SK-N-SH treated with all-trans-retinoic acid at 6 μM for 48 hours (cell line): ENCODE measurements around the gene RBBP7.

Source experiments
- ATAC-seq: fragments of 200-7000 bp; cut with Tn5 transposase; 3 replicates; pipeline ENCODE4 v1.9.1; 2020; ENCODE audit warnings: mild to moderate bottlenecking, moderate library complexity
- CREB5 ChIP-seq: fragments of 250-450 bp; sonication (Bioruptor Pico); IDR thresholded peaks from 2 replicates; pipeline ENCODE4 v1.5.1; 2020; ENCODE audit warnings: low read depth, mild to moderate bottlenecking, moderate library complexity
- CSDC2 ChIP-seq: fragments of 250-450 bp; sonication (Bioruptor Pico); IDR thresholded peaks from 2 replicates; pipeline ENCODE4 v1.5.0; 2020; ENCODE audit warnings: mild to moderate bottlenecking, moderate library complexity
- CSRNP3 ChIP-seq: fragments of 250-450 bp; sonication (Bioruptor Pico); IDR thresholded peaks from 2 replicates; pipeline ENCODE4 v1.5.1; 2021; ENCODE audit warnings: mild to moderate bottlenecking, moderate library complexity
- ESRRG ChIP-seq: fragments of 250-450 bp; sonication (Bioruptor Pico); IDR thresholded peaks from 2 replicates; pipeline ENCODE4 v1.6.1; 2021; ENCODE audit warnings: mild to moderate bottlenecking
- ISL1 ChIP-seq: fragments of 250-450 bp; sonication (Bioruptor Pico); IDR thresholded peaks from 2 replicates; pipeline ENCODE4 v2.1.2; 2022; ENCODE audit warnings: mild to moderate bottlenecking, moderate library complexity
- POU6F1 ChIP-seq: fragments of 250-450 bp; sonication (Bioruptor Pico); IDR thresholded peaks from 2 replicates; pipeline ENCODE4 v1.8.0; 2021; ENCODE audit warnings: low read depth, mild to moderate bottlenecking, moderate library complexity, borderline replicate concordance
- PPARA ChIP-seq: fragments of 250-450 bp; sonication (Bioruptor Pico); IDR thresholded peaks from 2 replicates; pipeline ENCODE4 v1.5.0; 2020; ENCODE audit warnings: mild to moderate bottlenecking, borderline replicate concordance
- RARB ChIP-seq: fragments of 250-450 bp; sonication (Bioruptor Pico); IDR thresholded peaks from 2 replicates; pipeline ENCODE4 v1.8.0; 2021; ENCODE audit warnings: mild to moderate bottlenecking, moderate library complexity
- SNAI2 ChIP-seq: fragments of 250-450 bp; sonication (Bioruptor Pico); IDR thresholded peaks from 2 replicates; pipeline ENCODE4 v1.5.0; 2020; ENCODE audit warnings: mild to moderate bottlenecking, moderate library complexity
- TCF4 ChIP-seq: fragments of 250-450 bp; sonication (Bioruptor Pico); IDR thresholded peaks from 2 replicates; pipeline ENCODE4 v1.8.0; 2021; ENCODE audit warnings: mild to moderate bottlenecking, moderate library complexity, borderline replicate concordance
- ZC3H10 ChIP-seq: fragments of 250-450 bp; sonication (Bioruptor Pico); IDR thresholded peaks from 2 replicates; pipeline ENCODE4 v1.5.1; 2021; ENCODE audit warnings: mild to moderate bottlenecking, moderate library complexity
- ZFP3 ChIP-seq: fragments of 250-450 bp; sonication (Bioruptor Pico); IDR thresholded peaks from 2 replicates; pipeline ENCODE4 v1.5.0; 2020; ENCODE audit warnings: mild to moderate bottlenecking, moderate library complexity
- ZFP30 ChIP-seq: fragments of 450-650 bp; formaldehyde crosslinking; IDR thresholded peaks from 2 replicates; pipeline ENCODE4 v1.5.0; 2022; ENCODE audit warnings: mild to moderate bottlenecking, moderate library complexity
- ZNF70 ChIP-seq: fragments of 450-650 bp; formaldehyde crosslinking; IDR thresholded peaks from 2 replicates; pipeline ENCODE4 v1.5.0; 2020; ENCODE audit warnings: mild to moderate bottlenecking, moderate library complexity
- ZNF8 ChIP-seq: fragments of 450-650 bp; formaldehyde crosslinking; IDR thresholded peaks from 2 replicates; pipeline ENCODE4 v1.5.0; 2020; ENCODE audit warnings: mild to moderate bottlenecking, moderate library complexity
- TF ChIP-seq, protein P1 (sequence below): fragments of 250-450 bp; sonication (Bioruptor Pico); IDR thresholded peaks from 2 replicates; pipeline ENCODE4 v1.5.0; 2020; ENCODE audit warnings: mild to moderate bottlenecking, moderate library complexity

Gene RBBP7

DNA sequence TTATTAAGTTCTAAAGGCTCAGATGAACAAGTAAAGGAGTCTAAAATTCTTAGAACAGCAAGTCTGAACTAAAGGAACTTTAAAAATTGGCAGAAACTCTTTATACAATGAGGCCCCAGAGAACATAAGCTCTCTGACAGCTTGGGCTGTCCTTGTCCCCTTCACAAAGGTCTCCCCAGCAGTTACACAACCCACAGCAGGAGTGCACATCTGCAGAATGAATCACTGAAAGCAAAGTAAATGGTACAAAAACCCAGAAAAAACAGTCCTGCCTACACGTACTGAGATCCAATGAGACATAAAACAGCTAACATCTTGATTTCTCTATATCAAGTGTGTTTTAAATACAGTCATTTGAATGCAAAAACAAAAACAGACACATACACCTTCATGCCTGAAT, 18.7 kb downstream of the RBBP7 start:
- TF ChIP-seq, protein P1, sequence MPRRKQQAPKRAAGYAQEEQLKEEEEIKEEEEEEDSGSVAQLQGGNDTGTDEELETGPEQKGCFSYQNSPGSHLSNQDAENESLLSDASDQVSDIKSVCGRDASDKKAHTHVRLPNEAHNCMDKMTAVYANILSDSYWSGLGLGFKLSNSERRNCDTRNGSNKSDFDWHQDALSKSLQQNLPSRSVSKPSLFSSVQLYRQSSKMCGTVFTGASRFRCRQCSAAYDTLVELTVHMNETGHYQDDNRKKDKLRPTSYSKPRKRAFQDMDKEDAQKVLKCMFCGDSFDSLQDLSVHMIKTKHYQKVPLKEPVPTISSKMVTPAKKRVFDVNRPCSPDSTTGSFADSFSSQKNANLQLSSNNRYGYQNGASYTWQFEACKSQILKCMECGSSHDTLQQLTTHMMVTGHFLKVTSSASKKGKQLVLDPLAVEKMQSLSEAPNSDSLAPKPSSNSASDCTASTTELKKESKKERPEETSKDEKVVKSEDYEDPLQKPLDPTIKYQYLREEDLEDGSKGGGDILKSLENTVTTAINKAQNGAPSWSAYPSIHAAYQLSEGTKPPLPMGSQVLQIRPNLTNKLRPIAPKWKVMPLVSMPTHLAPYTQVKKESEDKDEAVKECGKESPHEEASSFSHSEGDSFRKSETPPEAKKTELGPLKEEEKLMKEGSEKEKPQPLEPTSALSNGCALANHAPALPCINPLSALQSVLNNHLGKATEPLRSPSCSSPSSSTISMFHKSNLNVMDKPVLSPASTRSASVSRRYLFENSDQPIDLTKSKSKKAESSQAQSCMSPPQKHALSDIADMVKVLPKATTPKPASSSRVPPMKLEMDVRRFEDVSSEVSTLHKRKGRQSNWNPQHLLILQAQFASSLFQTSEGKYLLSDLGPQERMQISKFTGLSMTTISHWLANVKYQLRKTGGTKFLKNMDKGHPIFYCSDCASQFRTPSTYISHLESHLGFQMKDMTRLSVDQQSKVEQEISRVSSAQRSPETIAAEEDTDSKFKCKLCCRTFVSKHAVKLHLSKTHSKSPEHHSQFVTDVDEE = no peak
- TF ChIP-seq ZFP3 (CRISPR knock-in tag) = no peak
- no peak for TF ChIP-seq CSDC2 (CRISPR knock-in tag)
- ATAC-seq = no peak

DNA sequence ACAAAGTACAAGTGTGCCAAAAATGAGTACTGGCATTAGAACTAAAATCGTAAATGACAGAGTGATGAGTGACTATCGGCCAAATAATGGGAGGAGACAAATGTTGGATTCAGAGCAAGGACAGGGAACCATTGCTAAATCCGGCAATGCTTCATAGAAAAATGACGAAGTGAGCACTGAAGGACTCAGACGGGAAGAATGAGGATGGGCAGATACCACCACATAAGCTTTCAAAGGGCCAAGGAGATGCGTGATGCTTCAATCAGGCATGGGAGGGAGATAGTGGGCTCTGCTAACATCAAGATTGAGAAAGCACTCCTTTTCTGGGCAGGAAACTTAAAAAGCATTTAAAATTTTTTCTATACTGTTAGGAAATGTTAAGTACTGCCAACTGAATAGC, 21.6 kb downstream of the RBBP7 start:
- ATAC-seq = no peak
- TF ChIP-seq CREB5 (no peak), ZNF8 (CRISPR knock-in tag) (no peak), SNAI2 (CRISPR knock-in tag) (no peak), CSRNP3 (no peak), RARB (CRISPR knock-in tag) (no peak), ZNF70 (no peak), ISL1 (CRISPR knock-in tag) (no peak)
- TF ChIP-seq, all 23 proteins: peak for 0

DNA sequence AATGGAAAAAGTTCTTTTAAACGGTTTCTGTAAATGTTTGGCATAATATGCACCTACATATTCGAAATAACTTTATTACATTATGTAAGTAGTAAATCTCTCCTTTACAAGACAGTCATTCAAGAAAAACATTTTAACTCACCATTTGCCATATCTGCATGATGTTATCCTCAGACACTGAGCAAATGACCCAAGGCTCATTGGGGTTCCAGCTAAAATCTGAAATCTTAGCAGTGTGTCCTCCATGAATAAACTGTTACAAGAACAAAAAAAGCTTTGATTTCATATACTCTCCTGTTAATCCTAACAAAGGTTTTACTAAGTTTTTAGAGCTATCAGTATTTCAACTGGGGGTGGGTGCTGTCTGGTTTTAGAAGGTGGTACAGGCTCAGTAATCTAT, 24.5 kb downstream of the RBBP7 start:
- TF ChIP-seq CSDC2 (CRISPR knock-in tag) (no peak), ZFP30 (CRISPR knock-in tag) (no peak), POU6F1 (no peak), SNAI2 (CRISPR knock-in tag) (no peak), PPARA (CRISPR knock-in tag) (no peak), ESRRG (CRISPR knock-in tag) (no peak), ZNF70 (no peak), ZC3H10 (CRISPR knock-in tag) (no peak), TCF4 (CRISPR knock-in tag) (no peak), ZNF8 (CRISPR knock-in tag) (no peak), CSRNP3 (no peak), ISL1 (CRISPR knock-in tag) (no peak)
- TF ChIP-seq, protein P1 = no peak
- no peak for ATAC-seq
